Ecto neural progenitor cell (in vitro differentiated cells): ENCODE measurements around the gene GOLGA6L24.
"Not testable (repeated sequence)": the region's sequence is repeated elsewhere in the genome, so short reads cannot be mapped to it uniquely, and the experiment has no call there.

Source experiments
- DNase-seq: peaks from one replicate; pipeline ENCODE4 v3.0.0-alpha.2; 2018; ENCODE audit warnings: low spot score

GOLGA6L24 gene

GRCh38 chr15:28357984-28358383 is at the start of gene GOLGA6L24:
Gene GOLGA6L24 (minus strand): TSS chr15:28358084. CDS start chr15:28358023, 61 bp downstream.
- not testable (repeated sequence) for DNase-seq

GRCh38 chr15:28402774-28403435 is 45.0 kb upstream of the GOLGA6L24 start:
- DNase-seq = not testable (repeated sequence)

- DNase-seq = not testable (repeated sequence)
Observed at GRCh38 chr15:28396022-28396421, 38.1 kb upstream of the GOLGA6L24 start.

GRCh38 chr15:28380053-28380452 is 22.2 kb upstream of the GOLGA6L24 start:
- not testable (repeated sequence) for DNase-seq

- not testable (repeated sequence) for DNase-seq
Observed at GRCh38 chr15:28378364-28378763, 20.5 kb upstream of the GOLGA6L24 start, which contains the start of gene GOLGA8F. Gene GOLGA8F (plus strand): TSS chr15:28378664. CDS start chr15:28378762, 98 bp downstream.

GRCh38 chr15:28365502-28365901 is 7.6 kb upstream of the GOLGA6L24 start:
- not testable (repeated sequence) for DNase-seq

DNA sequence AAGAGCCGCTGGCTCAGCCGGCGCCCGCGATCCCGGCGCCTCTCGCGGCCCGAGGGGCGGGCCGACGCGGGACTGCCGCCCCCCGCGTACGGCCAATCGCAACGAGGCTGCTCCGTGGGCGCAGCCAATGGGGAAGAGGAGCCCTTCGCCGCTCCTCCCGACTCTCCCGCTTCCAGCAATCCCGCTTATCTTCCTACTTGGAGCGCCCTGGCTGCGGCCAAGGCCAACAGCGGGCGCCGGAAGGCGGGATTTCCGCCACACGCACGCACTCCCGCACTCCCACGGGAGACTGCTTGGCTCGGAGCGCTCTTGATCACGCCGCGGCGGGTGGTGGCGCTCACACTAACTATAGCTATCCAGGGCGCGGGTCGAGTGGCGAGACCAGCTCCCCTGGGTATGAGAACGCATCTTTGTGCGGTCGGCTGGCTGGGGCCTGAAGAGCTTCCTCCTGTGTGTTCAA is 35.7 kb downstream of the GOLGA6L24 start, which contains the start of gene HERC2:
TSS of gene HERC2 (minus strand) at position 51 of the 460 bp plus-strand sequence. CDS start 746 bp downstream, outside the sequence.
- DNase-seq = not testable (repeated sequence)

- DNase-seq = not testable (repeated sequence)
Observed at GRCh38 chr15:28321358-28322078, 36.4 kb downstream of the GOLGA6L24 start.

DNA sequence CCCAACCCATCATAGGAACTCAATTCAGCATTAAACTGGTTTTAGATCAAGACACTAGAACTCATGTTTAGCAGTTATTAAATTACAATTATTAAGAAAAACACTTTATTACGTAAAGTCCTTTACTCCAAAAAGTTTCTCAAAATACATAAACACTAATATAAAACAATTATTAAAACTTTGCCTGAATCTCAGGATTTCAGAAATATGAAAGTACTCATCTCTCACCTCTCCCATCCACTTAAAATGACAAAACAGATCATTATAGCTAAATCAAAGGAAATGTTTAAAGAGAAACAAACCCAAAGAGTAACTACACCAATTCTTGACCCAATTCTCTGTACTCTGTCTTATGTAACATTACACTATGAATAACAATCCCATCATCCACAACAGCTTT is 38.2 kb downstream of the GOLGA6L24 start:
- DNase-seq = not testable (repeated sequence)

DNA sequence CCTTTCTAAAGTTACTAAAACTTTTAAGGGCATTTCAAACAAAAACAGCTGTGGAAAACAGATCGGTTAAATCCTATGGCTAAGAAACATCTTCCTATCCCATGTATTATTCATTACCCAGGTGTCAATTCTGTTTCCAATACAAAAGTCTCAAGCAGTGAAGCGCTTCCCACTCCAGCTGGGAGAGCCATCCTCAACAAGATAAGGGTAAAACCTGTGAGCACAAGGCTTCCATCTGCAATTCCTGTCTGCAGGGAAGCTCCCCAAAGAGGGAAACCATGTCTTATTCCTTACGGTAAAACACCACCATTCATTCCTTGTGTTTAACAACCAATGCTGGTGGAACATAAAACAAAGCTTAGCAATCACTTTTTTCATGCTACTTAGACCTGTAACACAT is 39.1 kb downstream of the GOLGA6L24 start:
- DNase-seq = not testable (repeated sequence)

GRCh38 chr15:28318122-28318521 is 39.8 kb downstream of the GOLGA6L24 start:
- not testable (repeated sequence) for DNase-seq

DNA sequence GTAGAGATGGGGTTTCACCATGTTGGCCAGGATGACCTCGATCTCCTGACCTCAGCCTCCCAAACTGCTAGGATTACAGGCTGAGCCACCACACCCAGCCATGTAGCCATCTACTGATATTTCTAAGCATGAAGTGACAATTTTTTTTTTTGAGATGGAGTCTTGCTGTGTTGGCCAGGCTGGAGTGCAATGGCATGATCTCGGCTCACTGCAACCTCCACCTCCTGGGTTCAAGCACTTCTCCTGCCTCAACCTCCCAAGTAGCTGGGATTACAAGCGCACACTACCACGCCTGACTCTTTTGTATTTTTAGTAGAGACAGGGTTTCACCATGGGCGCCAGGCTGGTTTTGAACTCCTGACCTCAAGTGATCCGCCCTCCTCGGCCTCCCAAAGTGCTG is 40.9 kb downstream of the GOLGA6L24 start:
- DNase-seq = not testable (repeated sequence)

- not testable (repeated sequence) for DNase-seq
Observed at GRCh38 chr15:28310454-28310853, 47.4 kb downstream of the GOLGA6L24 start.

DNA sequence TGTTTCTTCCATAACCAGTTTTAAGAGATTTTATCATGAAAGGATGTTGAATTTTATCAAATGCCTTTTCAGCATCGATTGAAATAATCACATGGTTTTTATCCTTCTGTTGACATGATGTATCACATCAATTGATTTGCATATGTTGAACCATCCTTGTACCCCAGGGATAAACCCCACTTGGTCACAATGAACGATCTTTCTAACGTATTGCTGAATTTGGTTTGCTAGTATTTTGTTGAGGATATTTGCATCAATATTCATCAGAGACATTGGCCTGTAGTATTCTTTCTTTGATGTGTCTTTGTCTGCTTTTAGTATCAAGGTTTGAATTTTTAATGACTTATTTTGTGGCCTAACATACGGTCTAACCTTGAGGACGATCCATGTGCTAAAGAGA is 49.2 kb downstream of the GOLGA6L24 start:
- not testable (repeated sequence) for DNase-seq
